DMS53 treated with DMSO at 0.1 percent for 48 hours (cell line): ENCODE results near the gene SIRT3.
"Not testable (repeated sequence)": the region's sequence is repeated elsewhere in the genome, so short reads cannot be mapped to it uniquely, and the experiment has no call there.

Experiments used
- DNase-seq: peaks from one replicate; lab custom pipeline; 2025; ENCODE audit not compliant: unreplicated experiment; lab: John Stamatoyannopoulos, UW

SIRT3 gene

GRCh38 chr11:204587-205109 lies 31.5 kb downstream of the SIRT3 start:
- DNase-seq = no peak

- no peak for DNase-seq
Measured at GRCh38 chr11:203945-204586, 32.1 kb downstream of the SIRT3 start.

GRCh38 chr11:203056-203944 lies 32.8 kb downstream of the SIRT3 start:
- no peak for DNase-seq

DNA sequence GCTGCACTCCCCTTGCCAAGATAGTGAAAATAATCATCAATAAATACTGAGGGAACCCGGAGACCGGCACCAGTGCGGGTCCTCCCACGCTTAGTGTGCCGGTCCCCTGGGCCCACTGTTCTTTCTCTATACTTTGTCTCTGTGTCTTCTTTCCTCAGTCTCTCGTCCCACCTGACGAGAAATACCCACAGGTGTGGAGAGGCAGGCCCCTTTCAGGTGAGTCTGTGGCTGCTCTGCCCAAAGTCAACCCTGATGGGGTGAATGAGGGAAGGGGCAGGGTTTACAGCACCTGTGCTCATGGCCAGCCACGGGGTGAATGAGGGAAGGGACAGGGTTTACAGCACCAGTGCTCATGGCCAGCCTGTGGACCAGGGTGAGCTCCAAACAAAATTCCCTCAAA lies 33.7 kb downstream of the SIRT3 start:
- DNase-seq = no peak

- DNase-seq = no peak
Measured at GRCh38 chr11:201966-202365, 34.2 kb downstream of the SIRT3 start.

DNA sequence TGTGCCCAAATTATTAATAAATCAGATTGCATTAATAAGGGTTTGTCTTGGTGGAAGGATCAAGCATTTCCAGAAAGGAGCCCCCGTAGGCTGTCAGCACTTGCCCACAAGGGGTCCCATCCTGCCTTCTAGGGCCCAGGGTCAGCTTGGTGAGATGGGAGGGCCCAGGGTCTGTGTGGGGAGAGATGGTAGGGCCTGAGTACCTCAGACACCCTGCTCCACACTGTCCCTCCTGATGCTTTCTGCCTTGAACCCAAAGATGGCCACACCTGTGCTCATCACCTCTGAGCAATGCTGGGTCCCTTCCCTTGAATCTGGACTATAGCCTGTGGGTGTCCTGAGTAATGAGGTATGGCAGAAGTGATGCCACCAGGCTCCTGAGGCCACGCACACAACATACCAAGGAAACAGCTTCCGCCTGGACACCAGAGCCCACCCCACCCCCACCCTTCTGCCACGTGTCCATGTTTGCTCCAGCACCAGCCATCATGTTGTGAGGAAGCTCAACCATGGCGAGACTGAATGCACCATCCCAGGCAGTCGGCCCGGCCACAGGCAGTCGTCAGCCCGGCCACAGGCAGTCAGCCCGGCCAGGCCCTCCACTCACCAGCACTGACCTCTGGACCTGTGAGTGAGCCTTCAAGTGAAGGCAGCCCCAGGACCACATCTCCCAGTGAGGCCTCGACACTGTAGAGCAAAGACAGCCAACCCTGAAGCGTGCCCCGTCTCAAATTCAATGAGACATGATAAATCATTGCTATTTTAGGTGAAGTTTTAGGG lies 35.7 kb downstream of the SIRT3 start:
- no peak for DNase-seq

DNA sequence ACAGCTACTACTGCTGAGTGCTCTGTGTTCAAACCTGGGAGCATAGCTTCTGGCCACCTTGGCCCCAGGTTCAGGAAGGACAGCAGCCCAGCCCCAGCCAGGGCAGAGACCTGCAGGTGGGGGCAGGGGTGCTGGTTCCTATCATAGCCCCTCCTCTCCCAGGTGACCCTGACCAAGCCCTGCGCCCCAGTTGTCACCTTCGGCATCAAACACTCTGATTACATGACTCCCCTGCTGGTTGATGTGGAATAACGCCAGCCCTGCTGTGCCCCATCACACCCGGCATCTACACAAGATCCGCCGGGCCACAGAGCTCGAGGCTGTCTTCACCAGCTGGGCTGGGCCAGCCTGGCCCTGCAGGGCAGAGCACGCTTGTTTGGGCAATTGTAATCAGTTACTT lies 36.4 kb downstream of the SIRT3 start:
- no peak for DNase-seq

GRCh38 chr11:199004-199581 lies 37.0 kb downstream of the SIRT3 start:
- no peak for DNase-seq

DNA sequence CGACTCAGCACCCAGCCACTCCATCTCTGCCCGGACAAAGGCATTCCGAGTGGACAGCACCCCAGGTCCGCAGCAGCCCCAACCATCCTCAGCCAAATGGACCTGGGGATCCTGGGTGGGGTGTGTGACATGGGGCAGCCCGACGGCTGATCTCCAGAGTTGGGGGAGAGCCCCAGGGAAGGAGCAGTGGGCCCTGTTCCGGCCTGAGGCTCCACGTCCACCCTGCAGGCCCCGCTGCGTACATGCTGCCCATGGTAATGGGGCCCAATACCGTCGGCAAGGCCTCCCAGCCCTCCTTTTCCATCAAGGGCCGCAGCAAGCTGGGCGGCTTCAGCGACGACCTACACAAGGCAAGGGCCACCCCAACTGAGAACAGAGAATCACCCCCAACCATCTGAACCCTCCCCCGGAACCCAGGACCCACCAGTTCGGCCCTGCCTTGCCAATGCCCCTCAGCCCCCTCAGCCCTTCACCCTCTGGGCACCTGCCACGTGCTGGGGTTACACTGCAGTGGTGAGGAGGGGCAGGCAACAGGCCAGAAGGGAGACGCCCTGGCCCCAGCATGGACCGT lies 37.8 kb downstream of the SIRT3 start:
- no peak for DNase-seq

GRCh38 chr11:197741-198235 lies 38.4 kb downstream of the SIRT3 start:
- no peak for DNase-seq

GRCh38 chr11:196786-197731 lies 39.1 kb downstream of the SIRT3 start:
- no peak for DNase-seq

GRCh38 chr11:193481-193880 lies 42.7 kb downstream of the SIRT3 start:
- DNase-seq = not testable (repeated sequence)

DNA sequence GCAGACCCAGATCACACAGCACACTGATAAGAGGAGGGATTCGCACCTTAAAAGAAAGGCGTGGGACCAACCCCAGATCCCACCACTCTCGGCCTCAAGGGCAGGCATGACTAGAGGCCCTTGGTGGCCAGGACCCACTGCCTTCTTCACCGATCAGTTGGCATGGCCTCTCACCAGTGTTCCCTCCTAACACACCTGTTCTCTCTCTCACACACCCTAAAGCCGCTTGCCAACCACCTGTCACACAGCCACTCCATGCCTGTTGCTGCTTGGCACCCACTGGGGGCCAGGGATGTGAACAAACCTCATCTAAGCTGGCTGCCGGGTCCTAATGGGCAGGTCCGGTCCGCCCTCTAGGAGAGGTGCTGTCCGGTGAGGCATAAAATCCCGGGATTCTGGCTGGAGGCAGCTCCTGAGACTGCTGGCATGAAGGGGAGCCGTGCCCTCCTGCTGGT lies 43.4 kb downstream of the SIRT3 start, which contains the start of gene SCGB1C1:
TSS of gene SCGB1C1 (plus strand) at position 405 of the 455 bp plus-strand sequence. CDS start at position 427, 22 bp downstream.
- DNase-seq = not testable (repeated sequence)

DNA sequence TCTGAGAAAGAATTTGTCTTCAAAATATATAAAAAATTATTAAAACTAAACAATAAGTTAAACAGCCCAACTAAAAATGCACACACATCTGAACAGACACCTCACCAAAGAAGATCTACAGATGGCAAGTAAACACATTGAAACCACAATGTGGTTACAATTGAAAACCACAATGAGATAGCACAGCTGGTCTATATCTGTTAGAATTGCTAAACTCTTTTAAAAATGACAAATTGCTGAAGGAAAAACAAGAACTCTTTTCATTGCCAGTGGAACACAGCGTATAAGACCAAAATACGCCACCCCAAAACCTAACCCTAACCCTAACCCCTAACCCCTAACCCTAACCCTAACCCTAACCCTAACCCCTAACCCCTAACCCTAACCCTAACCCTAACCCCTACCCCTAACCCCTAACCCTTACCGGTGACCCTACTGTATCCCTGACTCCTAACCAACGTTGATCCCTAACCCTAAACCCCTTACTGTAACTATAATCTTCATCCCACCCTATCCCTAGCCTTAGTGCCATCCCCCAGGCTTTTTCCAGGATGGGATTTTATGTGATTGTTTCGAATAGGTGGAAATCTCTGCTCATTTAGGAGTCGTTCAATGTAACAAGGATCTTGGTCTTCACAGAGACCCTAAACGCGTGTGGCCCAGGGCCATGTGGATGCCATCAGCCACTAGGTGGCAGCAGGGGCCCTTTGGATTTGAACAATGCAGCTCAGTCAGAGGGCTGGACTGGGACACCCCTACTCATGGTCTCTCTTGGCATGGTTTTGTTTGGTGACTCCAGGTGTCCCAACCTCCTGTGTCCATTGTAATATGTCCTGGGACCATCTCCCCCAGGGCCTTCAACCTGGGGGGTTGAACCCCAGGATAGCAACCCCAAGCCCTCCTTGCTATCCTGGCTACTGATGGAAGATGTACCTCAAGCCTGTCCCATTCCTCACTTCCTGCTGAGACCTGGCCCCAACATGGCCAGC lies 44.4 kb downstream of the SIRT3 start:
- DNase-seq = not testable (repeated sequence)

DNA sequence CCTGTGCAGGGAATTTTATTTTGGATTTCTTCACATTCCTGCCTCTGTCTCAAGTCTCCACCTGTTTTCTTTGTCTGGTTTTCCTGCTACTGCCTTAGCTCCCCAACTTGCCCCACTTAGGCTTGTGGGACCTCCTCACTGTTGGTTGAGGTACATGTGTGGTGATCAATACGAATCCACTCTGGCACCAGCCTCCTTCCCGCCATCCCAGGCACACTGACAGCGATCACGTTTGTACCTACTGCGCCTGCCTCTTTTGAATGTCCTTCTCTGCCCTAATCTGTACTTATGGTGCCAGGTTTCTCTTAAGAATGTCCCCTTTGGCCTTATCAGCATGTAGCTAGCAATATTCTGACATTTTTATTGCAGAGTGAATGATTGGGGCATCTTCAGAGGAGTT lies 45.6 kb downstream of the SIRT3 start:
- not testable (repeated sequence) for DNase-seq

GRCh38 chr11:189843-190311 lies 46.3 kb downstream of the SIRT3 start:
- not testable (repeated sequence) for DNase-seq

DNA sequence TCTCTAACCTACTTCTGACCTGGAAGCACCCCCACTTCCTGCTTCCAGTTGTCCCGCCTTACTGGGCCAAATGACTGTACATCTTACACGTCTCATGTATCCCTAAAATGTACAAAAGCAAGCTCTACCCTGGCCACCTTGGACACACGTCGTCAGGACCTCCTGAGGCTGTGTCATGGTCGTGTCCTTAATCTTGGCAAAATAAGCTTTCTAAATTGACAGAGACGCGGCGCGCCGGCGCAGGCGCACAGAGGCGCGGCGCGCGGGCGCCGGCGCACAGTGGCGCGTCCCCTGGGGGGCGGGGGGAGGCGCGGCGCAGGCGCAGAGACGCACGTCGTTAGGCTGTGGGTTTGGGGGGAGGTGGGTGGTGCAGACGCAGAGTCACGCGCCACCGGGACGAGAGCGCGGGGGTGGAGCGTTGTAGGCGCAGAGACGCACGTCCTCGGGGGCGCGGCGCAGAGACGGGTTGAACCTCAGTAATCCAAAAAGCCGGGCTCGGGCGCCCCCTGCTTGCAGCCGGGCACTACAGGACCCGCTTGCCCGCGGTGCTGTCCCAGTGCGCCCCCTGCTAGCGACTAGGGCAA lies 46.9 kb downstream of the SIRT3 start:
- DNase-seq = not testable (repeated sequence)
